HG03432 (cell line): ENCODE data around the gene AUTS2.

Experiments used
- ATAC-seq: cut with Tn5 transposase; IDR thresholded peaks from one replicate; pipeline ENCODE4 v1.9.1; 2021; ENCODE audit warnings: mild to moderate bottlenecking, moderate library complexity; ENCODE audit not compliant: unreplicated experiment

Gene AUTS2

DNA sequence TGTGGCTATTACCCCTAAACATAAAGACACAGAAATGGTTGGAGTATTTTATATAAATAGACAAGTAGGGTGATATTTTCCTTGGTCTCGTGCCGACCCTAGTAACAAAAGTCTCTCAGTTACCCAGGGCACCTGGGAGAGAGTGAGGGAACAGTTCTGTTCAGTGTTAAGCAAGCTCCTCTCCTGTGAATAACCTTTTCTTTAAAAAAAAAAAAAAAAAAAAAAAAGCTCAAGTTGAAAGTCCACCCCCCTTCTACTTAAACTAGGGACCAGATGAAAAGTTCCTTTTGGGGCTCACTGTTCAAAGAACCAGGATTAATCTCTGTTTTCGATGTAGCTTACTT is 896.7 kb downstream of the AUTS2 start:
- ATAC-seq: no peak

DNA sequence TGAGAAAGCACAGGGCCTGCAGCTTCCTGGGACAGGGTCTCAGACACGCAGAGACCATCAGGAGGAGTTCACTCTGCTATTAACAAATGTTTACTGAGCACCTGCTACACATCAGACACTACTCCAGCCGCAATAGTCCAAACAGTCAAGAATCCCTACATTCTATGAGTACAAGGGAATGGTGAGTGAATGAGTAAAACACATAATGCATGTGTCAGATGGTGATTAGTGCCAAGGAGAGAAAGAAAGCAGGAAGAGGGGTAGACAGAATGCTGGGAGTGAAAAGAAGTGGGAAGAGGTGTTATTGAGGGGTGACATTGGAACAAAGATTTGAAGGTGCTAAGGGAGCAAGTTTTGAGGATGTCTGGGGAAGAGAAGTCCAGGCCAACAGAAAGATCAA is 899.5 kb downstream of the AUTS2 start:
- ATAC-seq: no peak

DNA sequence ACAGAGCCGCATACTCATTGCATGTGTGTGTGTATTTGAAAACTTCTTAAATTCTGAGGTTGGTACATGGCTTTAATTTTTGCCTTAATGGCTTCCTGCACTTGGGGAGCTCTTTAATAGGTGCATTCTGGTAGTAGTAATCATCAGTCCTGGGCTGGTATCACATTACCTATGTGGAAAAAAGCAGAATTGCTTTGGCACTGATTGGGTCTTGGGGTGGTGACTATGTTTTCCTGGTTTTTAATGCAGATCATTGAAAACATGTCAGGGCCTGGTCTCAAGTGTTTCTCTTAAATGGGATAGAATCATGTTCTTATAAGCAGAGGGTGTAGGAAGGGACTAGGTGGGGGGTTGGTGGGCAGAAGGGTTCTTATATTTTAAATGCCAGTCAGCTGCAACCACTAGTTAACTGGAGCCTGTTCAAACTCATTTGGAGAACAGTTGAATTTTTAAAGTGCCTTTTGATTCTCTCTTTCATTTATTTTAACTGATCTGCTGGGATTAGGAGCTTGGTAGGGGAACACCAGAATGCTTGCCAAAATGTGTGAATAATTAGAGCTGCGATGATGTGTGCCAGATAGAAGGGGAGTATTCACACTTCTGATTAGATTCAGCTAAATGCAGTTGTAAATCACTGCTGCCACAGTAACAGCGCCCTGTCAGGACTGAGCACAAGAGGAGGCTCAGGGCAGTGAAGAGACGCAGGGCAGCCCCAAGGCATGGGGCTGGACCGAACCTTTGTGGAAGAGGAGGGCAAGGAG is 900.1 kb downstream of the AUTS2 start:
- ATAC-seq: no peak

DNA sequence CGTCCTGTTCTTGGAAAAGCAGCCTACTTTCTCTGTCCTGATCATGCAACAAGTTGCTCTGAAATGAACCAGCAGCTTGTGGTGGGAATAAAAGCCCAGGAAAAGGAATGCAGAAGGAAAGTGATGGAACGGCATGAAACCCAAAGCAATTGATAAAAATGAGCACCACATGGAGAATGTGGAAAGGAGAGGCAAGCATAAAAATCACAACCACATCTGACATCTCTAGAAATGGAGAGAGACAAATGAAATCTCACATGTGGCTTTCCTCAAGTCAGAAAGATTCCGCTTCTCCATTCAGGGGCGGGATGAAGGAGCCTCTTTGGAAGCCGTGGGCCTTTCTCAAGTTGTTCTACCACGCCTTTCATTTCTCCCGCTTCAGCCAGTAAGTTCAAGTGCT is 902.0 kb downstream of the AUTS2 start:
- ATAC-seq: no peak

DNA sequence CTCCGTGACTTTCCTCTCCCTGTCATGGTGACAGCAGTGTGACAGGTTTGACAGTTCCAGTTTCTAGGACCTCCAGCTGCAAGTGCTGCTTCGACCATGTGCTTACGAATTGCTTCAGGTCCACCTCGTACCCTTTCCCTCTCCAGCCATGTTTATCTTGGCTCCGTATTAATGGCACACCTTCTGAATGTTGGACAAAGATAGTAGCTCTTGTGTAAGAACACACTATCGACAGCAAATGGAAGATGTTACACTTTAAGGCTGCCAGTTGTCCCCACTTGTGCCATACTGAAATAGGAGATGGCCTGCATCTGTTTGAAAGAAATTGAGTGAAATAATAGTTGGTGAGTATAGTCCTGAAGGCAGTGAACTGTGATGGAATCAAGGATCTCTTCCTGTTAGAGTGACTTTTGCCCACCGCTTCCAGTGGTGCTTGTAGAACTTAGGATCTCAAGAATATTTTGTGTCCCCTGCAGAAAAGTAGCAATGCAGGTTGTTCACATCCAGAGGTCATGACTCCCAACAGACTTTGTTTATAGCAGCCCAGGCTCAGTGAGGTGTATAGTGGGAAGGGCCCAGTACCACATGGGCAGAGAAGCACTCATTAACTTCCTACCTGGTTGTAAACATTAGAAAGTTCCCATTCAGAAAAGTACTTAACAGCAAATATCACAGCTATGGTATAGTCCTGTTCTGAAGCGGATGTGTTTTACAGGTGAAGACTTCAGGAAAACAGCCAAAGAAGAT is 904.0 kb downstream of the AUTS2 start:
- no peak for ATAC-seq

DNA sequence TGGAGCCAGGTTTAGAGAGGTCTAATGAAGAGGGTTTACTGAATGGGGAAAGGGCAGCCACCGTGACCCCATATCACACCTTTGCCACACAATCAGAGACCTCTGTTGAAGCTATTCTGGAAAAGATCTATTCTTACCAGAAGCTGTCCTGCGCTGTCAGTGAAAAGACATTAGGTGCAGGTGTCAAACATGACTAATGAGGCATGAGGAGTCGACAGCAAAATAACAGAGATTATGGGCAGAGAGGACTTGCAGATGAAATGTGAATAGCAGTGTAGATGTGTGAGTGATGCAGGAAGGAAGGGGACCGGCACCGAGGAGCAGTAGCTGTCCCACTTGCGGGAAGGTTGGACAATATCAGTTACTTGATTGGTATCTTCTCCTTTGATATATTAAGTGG is 906.0 kb downstream of the AUTS2 start:
- no peak for ATAC-seq

DNA sequence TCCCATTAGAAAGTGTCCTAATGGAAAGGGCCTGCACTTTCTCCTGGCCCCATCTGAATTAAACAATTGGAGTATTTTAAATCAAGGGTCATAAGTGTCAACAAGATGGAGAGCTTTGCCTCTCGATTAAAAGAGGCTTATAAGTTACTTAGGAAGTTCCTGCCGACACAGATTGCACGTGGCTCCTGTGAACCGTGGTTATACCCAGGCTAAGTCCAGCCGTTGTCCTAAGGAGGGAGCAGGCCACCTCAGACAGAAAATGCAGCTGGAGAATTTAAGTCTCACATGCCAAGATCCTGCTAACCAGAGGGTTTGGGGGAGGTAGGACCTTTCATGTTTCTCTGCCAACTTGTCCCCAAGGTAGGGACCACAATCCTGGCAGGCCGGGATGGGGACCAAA is 907.2 kb downstream of the AUTS2 start:
- ATAC-seq: no peak

DNA sequence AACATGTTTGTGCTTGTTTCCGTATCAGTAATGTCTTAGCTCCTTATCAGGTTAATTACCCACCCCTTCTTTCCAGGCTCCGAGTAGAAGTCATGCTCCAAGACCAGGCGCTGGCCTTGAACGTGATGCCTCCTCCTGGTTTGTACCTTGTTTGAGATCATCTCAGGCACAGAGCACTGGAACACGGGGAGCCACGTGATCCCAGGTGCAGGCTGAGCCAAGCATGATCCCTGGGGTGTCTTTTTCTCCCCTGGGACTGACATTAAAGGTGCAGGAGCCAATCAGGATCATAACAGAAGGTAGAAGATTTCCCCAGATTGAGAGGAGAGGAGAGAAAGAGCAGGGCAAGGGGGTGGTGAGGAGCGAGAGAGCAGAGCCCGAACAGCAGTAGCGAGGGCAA is 907.6 kb downstream of the AUTS2 start:
- no peak for ATAC-seq

DNA sequence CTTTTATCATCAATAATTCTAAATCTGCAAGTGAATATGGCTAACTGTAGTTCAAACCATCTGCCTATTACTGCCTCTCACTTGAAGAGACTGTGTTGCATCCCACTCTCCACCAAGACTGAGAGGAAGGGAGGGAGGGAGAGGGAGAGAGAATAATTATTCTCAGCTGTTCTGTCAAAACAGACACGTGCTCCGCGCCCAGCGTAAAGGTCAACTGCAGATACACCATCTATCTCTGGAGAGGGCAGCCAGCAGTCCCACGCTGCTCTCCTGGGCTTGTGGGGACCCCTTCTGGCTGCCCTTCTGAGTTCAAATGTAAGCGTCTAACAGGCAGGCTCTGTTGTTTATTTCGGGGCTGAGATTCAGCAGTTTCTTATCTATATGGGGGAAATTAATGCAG is 908.2 kb downstream of the AUTS2 start:
- ATAC-seq: no peak

DNA sequence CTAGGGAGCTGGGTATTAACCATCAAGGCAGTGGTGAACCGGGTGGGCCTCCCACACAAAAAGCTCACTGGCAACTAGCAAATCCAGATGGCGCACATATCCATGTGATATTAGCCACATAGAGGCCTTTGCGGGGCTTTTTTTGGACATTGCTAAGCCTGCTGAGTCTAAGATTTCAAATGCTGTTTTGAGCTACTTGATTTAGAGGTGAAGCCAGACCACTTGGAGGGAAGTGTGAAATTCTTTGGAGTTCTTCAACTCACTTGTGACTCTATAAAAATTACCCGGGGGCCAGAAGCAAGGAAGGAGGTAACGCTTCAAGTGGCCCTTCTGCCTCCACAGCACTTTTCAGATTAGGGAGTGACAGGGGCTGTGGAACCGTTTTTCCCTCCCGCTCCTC is 913.9 kb downstream of the AUTS2 start:
- no peak for ATAC-seq

DNA sequence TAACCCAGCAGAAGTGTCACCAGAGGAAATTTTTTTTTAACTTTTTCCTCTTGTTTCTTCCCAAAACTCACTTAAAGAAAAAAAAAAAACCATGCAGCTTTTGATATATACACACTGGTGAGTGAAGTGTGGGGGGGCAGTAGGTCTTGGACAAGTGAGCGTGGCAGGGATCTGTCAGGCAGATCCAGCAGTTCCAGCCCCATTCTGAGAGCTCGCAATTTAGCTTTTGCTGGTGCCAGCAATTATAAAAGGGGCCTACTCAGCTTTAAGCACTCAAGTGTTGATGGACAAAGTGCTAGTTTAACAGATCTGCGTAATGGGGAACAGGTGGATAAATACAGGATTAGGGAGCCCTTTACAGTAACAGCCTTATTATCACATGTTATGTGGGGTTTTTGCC is 914.5 kb downstream of the AUTS2 start:
- no peak for ATAC-seq

DNA sequence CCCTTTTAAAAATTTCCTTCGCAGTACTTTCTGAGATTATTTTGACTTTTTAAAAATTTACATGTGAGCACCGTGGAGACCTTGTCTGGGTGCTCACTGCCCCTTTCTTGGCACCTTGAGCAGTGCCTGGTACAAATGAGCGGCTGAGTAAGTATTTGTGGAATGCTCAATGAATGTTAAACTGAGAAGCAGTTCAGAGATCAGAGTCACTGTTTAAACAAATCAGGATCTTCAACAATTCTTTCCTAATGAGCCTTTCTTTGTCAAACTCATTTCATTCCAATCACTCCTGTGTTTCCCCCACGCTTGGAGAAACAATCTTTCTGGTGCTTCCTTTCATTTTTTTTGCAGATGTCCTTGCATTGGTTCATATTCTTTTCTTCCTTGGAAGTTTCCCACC is 922.3 kb downstream of the AUTS2 start:
- no peak for ATAC-seq

DNA sequence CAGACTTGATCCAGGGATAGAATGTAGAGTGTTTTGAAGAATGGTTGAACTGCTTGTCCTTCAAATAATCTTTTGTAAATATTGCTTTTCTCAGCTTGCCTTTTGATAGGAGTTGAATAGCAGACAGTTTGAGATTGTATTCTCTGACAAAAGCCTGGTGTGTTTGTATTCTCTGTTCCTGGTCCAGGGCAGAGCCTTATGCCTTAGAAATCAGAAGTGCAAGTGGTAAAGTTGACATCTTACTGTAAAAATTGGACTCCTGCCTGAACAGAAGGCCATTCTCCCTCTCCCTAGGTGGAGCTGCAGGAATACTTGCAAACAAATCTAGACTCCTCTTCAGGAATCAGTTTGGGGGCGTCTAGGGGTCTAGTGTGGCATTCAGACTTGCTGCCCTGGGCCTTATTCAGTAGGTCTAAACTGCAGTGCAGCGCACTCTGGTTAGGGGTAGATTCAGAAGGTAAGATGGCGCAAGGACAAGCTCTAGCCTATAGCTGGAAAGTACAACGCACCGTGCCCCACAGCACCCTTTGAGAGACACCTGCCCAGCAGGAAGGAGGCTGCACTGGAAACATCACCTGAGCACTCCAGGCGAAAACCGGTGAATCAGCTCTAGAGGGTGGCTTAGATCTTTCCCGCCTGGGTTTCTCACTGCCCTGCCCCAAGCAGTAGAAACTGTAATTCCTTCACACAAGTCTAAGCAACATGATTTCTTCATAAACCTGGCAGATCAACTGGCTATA is 925.1 kb downstream of the AUTS2 start:
- no peak for ATAC-seq

DNA sequence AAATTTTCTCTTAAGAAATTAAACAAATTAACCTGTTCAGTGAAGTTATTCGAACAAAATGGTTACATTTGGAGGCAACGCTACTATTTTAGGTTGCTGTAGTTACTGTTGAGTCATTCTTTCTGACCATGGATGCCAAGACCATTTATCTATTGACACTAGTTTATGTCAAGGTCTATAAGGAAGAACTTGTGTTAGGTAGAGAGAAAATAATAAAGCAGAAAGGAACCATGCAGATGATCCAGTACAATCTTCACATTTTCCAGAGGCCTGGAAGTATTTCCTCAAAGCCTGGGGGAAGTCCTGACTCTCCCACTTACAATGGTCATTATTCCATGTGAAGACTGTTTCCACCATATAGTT is 925.7 kb downstream of the AUTS2 start:
- ATAC-seq: no peak

DNA sequence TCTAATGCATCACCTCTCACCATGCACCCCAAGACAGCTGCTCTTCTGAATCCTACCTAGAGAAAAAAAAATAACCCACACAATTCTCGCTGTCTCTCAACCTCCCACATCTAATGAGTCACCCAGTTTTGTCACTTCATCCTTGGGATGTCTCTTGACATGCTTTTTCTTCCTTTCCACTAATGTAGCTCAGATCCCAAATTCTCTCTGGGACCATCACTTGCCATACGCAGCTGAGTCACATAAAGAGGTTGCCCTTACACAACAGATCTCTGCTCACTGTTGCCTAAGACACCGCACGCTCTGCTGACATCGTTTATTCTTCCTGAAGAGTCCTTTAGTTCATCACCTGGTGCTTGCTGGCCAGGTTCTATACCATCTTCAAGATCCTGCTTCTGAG is 927.7 kb downstream of the AUTS2 start:
- no peak for ATAC-seq

DNA sequence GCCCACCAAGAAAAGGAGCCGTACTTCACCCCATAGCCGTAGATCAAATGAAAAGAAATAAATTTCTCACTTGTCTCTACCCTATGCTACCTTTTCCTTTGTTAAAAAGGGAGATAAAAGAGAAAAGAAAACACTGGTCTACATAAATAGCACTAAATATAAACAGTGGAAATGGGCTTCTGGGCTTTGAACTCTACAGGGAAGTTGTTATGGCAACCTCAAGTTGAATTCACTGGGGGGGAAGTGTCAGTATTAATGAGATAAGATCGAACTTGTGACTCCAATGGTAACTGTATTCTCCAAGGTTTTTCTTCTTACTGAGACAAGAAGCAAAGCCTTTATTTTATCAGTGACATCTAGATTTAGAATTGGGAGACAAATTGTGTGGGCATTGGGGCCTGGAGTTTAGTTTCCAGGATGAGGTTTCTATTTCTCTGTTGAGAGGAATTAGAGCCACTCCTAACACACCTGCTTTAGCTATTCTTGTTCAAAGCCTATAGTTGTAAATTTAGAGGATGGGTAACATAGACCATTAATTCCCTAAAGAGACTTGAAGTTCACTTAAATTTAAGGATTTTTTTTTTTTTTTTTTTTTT is 929.3 kb downstream of the AUTS2 start:
- no peak for ATAC-seq

DNA sequence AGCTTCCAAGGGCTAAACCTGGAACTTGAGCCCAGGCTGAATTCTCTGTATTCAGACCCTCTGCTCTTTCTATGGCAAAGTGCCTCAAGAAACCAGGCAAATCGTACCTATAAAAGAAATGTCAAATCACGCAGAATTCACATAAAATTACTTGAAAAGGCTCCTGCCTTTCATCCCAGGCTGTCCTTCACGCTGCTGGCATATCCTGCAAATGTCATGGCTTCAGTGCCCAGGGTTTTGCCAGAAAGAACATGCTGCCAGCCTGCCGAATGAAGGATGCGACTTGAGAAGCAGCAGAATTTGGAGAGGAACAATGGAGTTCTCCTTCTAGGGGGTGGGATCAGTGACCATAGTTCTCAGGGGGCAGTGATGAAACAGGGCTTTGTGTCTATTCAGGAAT is 931.2 kb downstream of the AUTS2 start:
- ATAC-seq: no peak

DNA sequence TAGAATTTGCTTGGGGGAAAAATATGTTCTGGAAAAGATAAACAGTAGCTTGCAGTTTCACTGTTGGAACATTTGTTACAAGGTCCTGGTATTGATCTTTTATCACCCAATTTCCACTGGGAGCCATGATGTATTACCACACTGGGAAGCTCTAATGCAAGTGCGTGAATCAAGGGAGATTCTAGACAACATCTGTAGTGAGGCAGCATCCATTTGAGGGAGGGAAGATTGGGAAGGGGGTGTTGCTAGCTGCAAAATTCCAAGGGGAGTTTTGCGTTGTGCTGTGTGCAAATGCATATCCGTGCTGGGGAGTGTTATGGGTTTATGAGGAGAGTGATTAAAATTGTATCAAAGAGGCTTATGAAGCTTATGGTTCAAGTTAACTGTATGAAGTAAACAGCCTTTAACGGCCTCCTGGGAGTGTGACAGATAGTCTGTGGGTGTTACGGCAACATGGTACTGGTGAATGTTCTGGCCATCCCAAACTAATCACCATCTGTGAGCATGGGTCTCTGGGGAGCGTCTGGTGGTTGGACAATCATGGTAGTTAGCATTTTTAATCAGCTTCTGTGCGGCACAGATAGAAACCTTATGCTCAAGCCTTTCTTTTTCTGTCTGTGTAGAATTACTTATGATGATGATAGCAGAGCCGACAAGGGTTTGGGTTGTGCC is 931.8 kb downstream of the AUTS2 start:
- no peak for ATAC-seq

DNA sequence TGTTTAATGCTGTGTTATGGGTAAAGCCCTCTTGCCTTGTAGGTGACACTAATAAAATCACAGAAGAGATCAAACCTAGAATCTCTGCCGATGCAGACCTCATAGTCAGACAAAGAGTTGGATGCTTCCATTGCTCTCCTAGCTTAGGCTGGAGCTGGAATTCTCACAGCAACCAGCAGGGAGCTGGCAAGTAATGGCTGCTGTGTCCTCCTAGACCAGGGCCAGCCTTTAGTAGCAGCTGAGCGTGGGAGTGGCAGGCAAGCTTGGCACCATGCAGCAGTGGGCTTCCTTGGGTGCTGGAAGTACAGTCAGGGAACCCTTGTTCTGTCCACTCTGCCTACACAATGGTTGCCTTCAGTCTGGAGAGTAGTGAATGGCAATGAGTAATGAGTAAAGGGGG is 935.3 kb downstream of the AUTS2 start:
- no peak for ATAC-seq

DNA sequence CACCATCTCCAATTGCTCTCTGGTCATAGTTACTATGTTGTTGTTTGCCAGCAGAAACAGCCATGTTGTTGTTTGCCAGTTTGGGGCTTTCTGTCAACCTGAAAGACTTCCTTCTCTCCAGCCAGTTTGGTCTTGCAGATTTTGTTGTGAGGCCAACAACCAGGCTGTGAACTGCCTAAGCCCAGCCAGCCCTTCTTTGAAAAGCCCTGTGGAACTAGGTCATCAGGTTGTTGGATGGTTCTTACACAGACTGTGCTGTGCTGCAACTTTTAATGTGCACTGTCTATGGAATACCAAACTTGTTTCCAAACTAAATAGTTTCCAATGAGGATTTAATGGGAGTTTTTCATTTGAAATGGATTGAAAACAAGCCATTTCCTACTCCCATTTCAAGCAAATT is 940.9 kb downstream of the AUTS2 start:
- no peak for ATAC-seq

DNA sequence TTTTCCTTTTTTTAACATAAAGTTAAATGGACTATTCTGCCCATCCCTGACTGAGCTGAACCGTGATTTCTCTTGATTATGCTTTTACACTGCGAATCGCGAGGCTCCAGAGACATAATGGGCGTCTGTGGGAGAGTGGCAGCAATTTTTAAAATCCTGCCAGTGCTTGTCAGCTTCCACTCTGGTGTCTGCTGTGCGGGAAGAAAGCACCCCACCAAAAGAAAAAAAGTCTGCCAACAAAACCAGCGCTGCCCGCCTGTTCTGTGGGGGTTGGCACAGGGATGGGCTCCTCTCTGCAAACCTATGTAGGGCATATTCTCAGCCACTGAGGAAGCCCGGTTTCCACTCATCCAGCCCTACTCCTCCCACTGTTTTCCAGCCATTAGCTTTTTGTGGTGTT is 941.3 kb downstream of the AUTS2 start:
- ATAC-seq: no peak
